ENCODE results near the gene ZNF586.

GRCh38 chr19:57746580-57747471 is 22.6 kb upstream of the ZNF586 start, which contains the start of gene ZNF776:
- TF ChIP-seq CTCF (conservative IDR thresholded peaks at IDR 0.05; ENCODE audit: low read depth, low read length) = no peak
- no peak for TF ChIP-seq EZH2 (IDR thresholded peaks at IDR 0.05; ENCODE audit: low read length, unreplicated experiment)
